ENCODE results near the gene AGAP1. TPM values are rescaled to one million over a fixed set of nuclear protein-coding genes. Genes with fewer than 3 reads are reported as not detected.

AGAP1 gene
- total and polyA plus RNA-seq, 4 donors: 2.0 to 8.5 (median 5.4) TPM

DNA sequence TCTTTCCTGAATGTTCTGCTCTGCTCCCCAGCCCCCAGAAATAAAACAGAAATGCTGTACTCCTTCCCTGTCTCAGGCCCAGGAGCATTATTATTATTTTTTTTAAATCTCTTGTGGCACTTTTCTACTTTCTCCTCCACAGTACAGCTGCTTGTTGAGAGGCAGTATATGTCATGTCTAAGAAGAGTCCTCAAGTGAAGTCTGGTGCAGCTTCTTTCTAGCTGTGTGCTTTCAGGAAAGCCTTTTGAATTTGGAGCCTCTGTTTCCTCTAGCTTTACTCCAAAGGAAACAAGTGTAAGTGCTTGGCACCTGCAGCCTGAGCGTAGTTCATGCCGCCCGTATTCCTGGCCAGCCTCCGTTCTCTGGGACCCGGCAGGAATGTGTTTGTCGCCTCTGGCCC, 22.4 kb downstream of the AGAP1 start:
- Histone ChIP-seq H3K4me3 (ENCODE audit: low read depth in 1 of 3, low read length in 3 of 3) (no peak overlapping the region), H3K9ac (ENCODE audit: low read depth in 1 of 2, low read length in 2 of 2) (no peak overlapping the region), H3K27me3 (ENCODE audit: control insufficient read depth in 4 of 4, insufficient read depth in 4 of 4, low read length in 3 of 4) (no peaks in the 10 kb centered on the region), H3K27ac (ENCODE audit: low read depth in 1 of 2, low read length in 2 of 2) (no peak overlapping the region), H3K36me3 (ENCODE audit: control insufficient read depth in 4 of 4, insufficient read depth in 3 of 4, low read depth in 1 of 4, low read length in 3 of 4) (no peaks in the 10 kb centered on the region), H3K9me3 (ENCODE audit: control insufficient read depth in 4 of 4, low read length in 3 of 4) (no peaks in the 10 kb centered on the region), H3K4me1 (ENCODE audit: control insufficient read depth in 4 of 4, insufficient read depth in 4 of 4, low read length in 3 of 4) (peaks cover 0 to 21% (median 7%) of the 10 kb centered on the region in 4 donors)
- TF ChIP-seq, protein P1, sequence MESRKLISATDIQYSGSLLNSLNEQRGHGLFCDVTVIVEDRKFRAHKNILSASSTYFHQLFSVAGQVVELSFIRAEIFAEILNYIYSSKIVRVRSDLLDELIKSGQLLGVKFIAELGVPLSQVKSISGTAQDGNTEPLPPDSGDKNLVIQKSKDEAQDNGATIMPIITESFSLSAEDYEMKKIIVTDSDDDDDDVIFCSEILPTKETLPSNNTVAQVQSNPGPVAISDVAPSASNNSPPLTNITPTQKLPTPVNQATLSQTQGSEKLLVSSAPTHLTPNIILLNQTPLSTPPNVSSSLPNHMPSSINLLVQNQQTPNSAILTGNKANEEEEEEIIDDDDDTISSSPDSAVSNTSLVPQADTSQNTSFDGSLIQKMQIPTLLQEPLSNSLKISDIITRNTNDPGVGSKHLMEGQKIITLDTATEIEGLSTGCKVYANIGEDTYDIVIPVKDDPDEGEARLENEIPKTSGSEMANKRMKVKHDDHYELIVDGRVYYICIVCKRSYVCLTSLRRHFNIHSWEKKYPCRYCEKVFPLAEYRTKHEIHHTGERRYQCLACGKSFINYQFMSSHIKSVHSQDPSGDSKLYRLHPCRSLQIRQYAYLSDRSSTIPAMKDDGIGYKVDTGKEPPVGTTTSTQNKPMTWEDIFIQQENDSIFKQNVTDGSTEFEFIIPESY (IDR thresholded peaks at IDR 0.05): no peak
- TF ChIP-seq FOXA1 (IDR thresholded peaks at IDR 0.05) (no peak), RXRA (IDR thresholded peaks at IDR 0.05) (no peak), EGR1 (IDR thresholded peaks at IDR 0.05; ENCODE audit: low read depth in 2 of 2) (no peak), FOXA2 (IDR thresholded peaks at IDR 0.05) (no peak), RAD21 (IDR thresholded peaks at IDR 0.05) (no peak), YY1 (IDR thresholded peaks at IDR 0.05) (no peak), REST (IDR thresholded peaks at IDR 0.05) (no peak), JUND (IDR thresholded peaks at IDR 0.05) (no peak), HNF4G (IDR thresholded peaks at IDR 0.05) (no peak), HNF4A (conservative IDR thresholded peaks at IDR 0.05) (no peak), TAF1 (conservative IDR thresholded peaks at IDR 0.05) (no peak)
- TF ChIP-seq, protein P2, sequence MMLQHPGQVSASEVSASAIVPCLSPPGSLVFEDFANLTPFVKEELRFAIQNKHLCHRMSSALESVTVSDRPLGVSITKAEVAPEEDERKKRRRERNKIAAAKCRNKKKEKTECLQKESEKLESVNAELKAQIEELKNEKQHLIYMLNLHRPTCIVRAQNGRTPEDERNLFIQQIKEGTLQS (IDR thresholded peaks at IDR 0.05): no peak
- WGBS: 99% methylated on average over 6 of the region's 6 CpGs
- no peak for DNase-seq (ENCODE audit: low spot score)

DNA sequence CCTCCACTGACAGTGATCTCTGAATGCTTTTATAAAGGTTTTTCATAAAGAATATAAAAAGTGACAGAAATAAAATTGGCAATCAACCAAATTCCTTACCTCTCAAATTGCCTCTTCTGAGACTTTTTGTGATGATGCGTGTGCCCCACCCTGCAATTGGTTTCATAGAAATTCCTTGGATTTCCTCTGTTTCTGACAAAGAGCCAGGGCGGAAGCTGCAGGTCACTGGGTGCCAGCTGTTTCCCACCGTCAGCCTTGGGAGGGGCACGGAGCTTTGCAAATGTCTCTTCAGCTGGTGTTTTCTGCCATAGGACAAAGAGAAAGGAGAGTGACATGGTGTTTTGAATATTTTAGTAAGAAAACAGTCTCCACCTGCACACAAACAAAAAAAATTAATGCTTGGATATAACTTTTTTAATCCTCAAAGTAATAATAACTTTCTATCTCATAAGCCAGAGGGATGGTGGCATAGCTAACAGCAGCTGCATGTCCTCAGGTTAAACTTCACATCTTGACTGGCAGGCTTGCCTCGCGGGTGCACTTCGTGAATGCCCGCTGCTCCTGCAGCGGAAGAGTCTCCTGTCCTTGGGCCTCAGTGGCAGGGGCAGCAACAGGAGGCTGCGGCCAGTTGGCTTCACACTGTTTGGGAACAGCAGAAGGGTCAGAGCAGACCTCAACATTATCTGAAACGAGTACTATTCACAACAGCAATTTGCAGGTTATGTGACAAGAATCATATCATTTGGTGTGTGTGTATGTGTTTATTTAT, 24.7 kb downstream of the AGAP1 start:
- no peak overlapping the region for H3K4me3 ChIP-seq (ENCODE audit: low read depth in 1 of 3, low read length in 3 of 3)
- peaks cover 0 to 15% (median 1%) of the 10 kb centered on the region in 4 donors for H3K4me1 ChIP-seq (ENCODE audit: control insufficient read depth in 4 of 4, insufficient read depth in 4 of 4, low read length in 3 of 4)
- WGBS: 78% methylated on average over 11 of the region's 11 CpGs
- no peak overlapping the region for H3K27ac ChIP-seq (ENCODE audit: low read depth in 1 of 2, low read length in 2 of 2)
- no peaks in the 10 kb centered on the region for H3K36me3 ChIP-seq (ENCODE audit: control insufficient read depth in 4 of 4, insufficient read depth in 3 of 4, low read depth in 1 of 4, low read length in 3 of 4)
- DNase-seq (ENCODE audit: low spot score): no peak
- no peak overlapping the region for H3K9ac ChIP-seq (ENCODE audit: low read depth in 1 of 2, low read length in 2 of 2)
- TF ChIP-seq JUND (IDR thresholded peaks at IDR 0.05) (no peak), NR2F2 (IDR thresholded peaks at IDR 0.05) (peak; percentile 85)
- no peaks in the 10 kb centered on the region for H3K27me3 ChIP-seq (ENCODE audit: control insufficient read depth in 4 of 4, insufficient read depth in 4 of 4, low read length in 3 of 4)
- no peaks in the 10 kb centered on the region for H3K9me3 ChIP-seq (ENCODE audit: control insufficient read depth in 4 of 4, low read length in 3 of 4)

Measured in liver (tissue), 9 donors.